Measurements from ENCODE around the gene HUS1B.

- TF ChIP-seq POLR2A (IDR thresholded peaks at IDR 0.05; ENCODE audit: extremely low read depth, insufficient read length) (no peak), CTCF (IDR thresholded peaks at IDR 0.05; ENCODE audit: low read depth, low read length) (no peak), MYC (IDR thresholded peaks at IDR 0.05; ENCODE audit: low read depth, low read length) (no peak)
These were observed 23.4 kb upstream of the HUS1B start for GRCh38 chr6:680251-680650.
